ENCODE results near the gene ATXN7L3. TPM values are rescaled to one million over a fixed set of nuclear protein-coding genes. Genes with fewer than 3 reads are reported as not detected.
"Not testable (repeated sequence)": the region's sequence is repeated elsewhere in the genome, so short reads cannot be mapped to it uniquely, and the experiment has no call there.

ATXN7L3 gene, protein sequence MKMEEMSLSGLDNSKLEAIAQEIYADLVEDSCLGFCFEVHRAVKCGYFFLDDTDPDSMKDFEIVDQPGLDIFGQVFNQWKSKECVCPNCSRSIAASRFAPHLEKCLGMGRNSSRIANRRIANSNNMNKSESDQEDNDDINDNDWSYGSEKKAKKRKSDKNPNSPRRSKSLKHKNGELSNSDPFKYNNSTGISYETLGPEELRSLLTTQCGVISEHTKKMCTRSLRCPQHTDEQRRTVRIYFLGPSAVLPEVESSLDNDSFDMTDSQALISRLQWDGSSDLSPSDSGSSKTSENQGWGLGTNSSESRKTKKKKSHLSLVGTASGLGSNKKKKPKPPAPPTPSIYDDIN
- 44.3 and 54.5 TPM in 2 replicates for total RNA-seq (2014; rRNA removed; shearing (Covaris generic))

DNA sequence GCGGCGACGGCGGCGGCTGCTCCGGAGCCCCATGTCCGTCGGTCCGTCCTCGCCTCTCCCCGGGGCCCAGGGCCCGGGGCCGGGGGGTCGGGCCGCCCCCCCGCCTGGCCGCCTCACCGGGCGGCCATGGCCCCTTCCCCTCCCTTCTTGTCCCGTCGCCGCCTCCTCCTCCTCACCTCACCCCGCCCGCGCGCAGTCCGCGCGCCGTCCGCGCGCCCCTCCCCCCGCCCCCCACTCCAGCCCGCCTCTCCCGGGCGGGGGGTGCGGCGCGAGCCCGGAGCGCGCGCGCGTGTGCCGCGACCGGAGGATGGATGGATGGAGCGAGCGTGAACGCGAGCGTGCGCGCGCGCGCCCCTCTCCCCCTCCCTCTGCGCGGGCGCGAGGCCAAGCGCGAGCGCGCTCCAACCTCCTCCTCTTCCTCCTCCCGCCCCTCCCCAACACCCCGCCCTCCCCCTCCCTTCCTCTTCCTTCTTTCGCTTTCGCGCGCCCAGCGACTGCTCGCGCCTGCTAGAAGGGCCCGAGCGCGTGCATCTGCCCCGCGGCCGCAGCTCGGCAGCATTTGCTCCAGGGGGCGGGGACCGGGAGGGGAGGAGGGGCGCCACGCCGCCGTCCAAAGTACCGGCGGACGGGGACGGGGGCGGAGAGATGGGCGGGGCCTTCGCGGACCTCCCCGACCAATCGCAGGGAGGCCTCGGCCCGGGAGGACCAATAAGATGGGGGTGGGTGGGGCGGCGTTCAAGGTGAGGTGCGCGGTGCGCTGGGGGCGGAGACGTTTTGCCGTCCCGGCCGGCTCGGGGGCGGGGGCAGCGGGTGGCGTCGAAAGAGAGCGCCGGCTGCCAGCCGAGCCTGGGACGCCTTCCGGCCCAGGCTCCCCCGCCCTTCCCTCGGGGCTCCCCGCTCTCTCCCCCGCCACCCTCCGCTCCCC lies at the start of gene ATXN7L3:
TSS of gene ATXN7L3 (minus strand) at position 332 of the 925 bp plus-strand sequence. CDS start 1,814 bp downstream, outside the sequence.
- peak; percentile 96 for DNase-seq (ENCODE audit: low spot score)

DNA sequence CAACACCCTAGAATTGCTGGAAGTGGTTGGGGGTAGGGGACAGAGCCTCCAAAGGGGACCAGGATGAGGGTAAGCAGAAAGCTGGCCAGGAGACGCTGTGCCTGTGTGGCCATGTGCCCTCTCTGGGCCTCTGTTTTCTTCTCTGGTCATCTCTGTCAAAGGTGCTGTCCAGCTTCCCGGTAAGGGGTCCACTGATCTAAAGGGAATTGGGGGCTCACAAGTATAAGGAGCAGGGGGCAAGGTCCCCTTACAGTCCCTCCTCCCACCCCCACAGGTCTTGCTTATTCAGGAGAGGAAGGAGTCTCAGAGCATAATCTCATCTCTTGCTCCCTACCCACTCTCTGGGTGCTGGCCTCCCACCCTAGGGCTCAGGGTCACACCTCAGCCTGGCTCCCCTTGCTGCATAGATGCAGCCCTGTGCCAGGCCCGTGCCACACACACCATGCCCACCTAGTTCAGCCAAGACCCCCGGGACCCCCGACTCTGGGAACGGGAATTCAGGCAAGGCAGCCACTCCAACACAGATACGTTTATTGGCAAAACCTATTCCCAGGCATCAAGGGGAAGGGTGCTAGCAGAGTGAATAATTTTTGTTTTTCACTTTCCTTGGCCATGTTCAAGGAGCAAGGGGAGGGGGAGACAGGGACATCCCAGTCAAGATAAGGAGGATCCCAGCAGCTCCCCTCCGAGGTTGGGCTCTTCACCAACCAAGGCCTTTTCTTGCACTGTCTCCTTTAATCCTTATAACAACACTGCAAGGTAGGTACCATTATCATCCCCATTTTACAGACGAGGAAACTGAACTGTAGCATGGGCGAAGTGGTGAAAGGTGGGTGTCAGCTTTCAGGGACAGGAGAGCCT lies 48.4 kb upstream of the ATXN7L3 start:
- DNase-seq (ENCODE audit: low spot score) = no peak

DNA sequence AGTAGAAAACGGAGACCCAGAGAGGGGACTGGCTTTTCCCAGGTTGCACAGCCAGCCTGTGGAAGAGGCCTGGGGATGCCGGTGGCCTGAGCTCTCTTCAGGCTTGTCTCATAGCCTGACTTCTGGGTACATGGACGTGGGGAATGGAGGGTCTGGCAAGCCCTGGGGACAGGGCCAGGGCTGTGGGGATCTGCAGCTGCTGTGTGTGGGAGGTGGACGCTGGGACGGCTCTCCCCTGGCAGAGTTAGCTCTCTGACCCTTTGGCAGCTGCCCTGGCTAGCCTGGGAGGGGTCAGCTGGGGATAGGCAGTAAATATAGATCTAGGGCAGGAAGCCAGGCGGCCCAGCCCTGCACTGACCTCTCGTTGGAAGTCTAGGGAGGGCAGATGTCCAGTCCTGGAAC lies 47.8 kb upstream of the ATXN7L3 start:
- DNase-seq (ENCODE audit: low spot score) = no peak

DNA sequence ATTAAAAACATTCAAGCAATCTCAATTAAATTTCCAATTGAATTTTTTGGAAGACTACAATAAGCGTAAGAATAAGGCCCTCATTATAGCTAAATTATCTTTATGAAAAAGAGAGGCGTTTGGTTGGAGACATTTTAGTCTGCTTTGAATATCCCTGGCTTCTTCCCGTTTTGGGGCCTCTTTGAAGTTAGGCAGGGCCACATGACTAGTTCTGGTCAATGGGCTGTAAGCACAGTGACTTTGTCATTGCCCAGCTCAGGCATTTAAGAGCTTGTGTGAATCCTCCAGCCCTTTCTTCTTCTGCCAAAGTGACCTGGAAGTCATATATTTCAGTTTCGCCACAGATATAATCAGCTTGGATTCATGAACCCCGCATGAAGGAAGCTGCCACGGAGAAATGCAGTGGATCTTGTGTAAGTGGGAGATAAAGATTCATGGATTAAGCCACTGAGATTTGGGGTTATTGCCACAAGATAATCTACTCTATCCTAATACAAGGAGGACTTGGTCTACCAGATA lies 41.5 kb upstream of the ATXN7L3 start:
- DNase-seq (ENCODE audit: low spot score) = no peak

DNA sequence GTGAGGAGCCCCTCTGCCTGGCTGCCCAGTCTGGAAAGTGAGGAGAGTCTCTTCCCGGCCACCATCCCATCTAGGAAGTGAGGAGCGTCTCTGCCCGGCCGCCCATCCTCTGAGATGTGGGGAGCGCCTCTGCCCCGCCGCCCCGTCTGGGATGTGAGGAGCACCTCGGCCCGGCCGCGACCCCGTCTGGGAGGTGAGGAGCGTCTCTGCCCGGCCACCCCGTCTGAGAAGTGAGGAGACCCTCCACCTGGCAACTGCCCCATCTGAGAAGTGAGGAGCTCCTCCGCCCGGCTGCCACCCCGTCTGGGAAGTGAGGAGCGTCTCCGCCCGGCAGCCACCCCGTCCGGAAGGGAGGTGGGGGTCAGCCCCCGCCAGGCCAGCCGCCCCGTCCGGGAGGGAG lies 38.2 kb upstream of the ATXN7L3 start:
- not testable (repeated sequence) for DNase-seq (ENCODE audit: low spot score)

DNA sequence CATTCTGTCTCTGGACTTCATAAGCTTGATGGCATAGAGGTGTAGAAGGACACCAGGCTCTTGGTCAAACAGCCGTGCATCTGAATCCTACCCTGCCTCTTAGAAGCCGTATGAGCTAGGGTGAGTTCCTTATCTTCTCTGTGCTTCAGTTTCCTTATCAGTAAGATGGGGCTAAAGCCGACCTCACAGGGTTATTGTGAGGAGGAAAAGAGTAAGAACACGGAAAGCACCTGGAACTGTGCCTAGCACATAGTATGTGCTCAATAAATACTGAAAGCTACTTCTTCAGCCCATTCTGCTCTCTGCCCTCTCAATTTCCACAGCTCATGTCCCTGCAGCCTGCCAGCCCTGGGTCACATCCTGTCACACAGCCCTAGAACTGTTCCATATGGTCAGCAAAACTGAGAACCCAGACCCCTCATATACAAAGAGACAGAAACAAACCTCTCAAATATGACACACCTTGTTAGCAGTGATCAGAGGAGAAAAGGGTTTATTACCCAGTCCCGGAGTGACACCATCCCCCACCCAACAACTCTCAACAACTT lies 36.8 kb upstream of the ATXN7L3 start:
- no peak for DNase-seq (ENCODE audit: low spot score)

DNA sequence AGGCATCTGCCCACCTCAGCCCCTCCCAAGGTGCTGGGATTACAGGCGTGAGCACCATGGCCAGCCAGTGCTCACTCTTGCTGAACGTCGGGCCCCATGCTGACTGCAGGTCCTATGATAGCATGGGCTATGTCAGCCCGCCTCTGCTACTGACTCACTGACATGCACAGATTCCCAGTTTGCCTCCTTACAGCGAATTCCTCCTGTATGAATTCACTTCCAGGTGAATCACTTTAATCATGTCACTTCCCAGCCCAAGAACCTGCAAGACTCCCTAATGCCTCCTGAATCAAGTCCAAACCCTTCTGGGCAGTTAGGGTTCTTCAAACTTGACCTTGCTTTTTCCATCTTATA lies 35.9 kb upstream of the ATXN7L3 start:
- DNase-seq (ENCODE audit: low spot score) = peak; percentile 90

DNA sequence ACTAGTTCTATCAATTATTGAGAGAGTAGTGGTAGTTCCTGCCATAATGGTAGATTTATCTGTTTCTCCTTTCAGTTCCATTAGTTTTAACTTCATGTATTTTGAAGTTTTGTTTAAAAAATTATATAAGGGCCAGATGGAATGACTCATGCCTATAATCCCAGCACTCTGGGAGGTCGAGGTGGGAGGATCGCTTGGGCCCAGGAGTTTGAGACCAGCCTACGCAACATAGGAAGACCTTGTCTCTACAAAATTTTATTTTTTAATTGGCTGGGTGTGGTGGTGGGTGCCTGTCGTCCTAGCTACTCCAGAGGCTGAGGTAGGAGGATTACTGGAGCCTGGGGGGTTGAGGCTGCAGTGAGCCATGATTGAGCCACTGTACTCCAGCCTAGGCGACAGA lies 33.9 kb upstream of the ATXN7L3 start:
- DNase-seq (ENCODE audit: low spot score) = no peak

DNA sequence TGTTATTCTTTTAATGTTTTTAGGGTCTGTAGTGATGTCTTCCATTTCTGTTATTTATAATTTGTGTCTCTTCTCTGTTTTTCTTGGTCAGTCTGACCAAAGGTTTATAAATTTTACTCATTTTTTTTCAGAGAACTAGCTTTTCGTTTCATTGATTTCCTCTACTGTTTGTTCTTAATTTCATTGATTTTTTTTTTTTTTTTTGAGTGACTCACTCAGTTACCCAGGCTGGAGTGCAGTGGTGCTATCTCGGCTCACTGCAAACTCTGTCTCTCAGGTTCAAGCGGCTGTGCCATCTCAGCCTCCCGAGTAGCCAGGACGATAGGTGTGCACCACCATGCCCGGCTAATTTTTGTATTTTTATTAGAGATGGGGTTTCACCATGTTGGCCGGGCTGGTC lies 32.4 kb upstream of the ATXN7L3 start:
- DNase-seq (ENCODE audit: low spot score) = no peak

DNA sequence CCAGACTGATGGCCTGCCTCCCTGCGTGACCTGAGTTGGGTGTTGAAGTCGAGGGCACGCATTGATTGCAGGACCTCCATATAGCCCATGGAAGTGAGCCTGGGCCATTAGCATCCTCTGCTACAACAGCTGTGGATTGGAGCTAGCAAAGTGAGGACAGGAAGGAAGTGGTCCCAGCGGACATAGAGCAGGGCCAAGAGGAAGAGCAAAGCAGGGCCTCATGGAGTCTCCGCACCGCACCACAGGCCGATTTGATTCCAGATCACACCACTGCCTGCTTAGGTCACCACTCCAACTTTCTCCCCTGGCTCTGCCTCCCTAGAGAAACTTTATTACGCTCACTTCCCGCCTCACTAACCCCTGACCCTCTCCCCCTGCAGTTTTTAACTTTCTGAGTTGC lies 30.5 kb upstream of the ATXN7L3 start:
- DNase-seq (ENCODE audit: low spot score) = no peak

DNA sequence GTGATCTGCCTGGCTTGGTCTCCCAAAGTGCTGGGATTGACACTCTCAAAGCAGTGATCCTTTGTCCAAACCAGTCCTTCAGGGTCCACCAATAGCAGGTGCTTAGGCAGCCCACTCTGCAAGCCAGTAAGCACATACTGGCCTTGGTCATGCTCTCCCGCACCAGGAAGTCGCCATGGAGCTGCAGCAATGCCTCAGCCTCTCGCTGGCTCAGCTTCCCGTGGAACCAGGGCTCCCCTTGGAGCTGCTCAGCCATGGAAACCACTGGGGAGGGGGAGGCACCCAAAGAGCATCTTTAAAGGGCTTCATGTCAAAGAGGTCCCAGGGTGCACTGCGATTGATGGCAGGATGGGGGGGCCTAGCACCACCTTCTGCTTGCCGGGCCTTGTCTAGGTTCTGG lies 29.4 kb upstream of the ATXN7L3 start:
- DNase-seq (ENCODE audit: low spot score) = no peak

DNA sequence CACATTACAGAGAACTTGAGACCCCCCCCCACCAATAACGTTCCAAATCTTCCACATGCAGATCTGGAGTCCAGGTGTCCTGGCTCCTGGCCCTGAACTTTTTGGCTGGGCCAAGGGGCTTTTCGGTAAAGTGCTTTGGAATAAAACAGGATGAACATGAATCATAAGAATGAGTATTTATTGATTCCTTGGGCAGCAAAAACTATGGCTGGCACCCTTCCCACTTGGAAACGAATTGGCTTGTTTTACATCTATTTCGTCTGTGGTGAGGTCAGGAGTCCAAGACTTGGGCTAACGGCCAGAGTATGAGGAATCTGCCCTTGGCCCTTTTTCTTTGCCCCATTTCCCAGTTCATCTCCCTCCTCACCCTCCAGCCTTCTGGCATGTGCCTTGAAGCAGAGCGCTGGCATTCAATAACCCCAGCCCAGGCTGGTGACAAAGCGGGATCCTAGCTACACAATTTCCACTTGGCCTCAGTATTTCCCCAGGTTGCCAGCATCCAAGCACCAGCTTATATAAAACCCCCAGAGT lies 23.9 kb upstream of the ATXN7L3 start:
- DNase-seq (ENCODE audit: low spot score) = no peak

DNA sequence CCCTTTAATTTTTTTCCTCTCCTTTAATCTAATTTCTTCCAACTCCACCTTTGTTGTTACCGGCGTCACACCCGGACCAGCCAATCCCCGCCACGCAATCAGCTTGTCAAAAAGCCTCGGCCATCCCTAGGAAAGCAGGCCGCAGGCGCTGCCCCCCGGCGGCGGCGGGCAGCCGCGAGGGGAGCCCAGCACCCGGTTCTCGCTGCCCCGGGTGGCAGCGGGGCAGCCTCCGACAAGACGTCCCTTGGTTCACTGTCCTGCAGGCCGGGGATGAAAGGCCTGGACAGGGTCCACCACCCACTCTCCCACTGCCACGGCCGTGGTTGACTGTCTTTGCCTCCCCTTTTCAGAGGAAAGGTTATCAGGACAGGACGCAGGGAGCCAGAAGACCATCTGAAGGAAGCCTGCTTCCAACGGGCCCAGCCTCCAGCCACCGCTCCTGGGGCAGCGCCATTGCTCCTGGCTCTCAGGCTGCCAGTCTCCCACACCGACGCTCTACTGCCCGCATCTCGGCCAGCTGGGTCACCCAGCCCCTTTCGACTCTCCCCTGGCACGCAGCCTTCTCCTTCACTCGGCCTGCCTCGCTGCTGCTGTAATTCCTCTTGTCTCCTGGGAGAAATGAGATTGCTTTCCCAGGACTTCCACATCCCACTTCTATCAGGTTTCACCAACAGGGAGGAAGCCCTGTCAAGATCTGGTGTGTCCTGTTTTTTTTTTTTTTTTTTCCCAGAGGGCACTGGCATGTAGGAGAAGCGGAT lies 22.6 kb upstream of the ATXN7L3 start:
- DNase-seq (ENCODE audit: low spot score) = peak; percentile 38

DNA sequence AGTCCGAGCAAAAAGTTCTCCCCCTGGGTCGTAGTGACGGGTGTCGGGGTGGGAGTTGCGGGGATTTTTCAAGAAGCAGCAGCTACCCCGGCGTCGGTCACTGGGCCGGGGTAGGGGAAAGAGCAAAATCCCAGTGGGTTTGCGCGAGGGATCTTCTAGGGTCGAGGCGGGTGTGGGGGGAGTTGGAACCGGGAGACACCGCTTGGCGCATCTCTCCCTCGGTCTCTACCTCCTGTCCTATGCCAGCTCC lies 22.1 kb upstream of the ATXN7L3 start:
- no peak for DNase-seq (ENCODE audit: low spot score)

DNA sequence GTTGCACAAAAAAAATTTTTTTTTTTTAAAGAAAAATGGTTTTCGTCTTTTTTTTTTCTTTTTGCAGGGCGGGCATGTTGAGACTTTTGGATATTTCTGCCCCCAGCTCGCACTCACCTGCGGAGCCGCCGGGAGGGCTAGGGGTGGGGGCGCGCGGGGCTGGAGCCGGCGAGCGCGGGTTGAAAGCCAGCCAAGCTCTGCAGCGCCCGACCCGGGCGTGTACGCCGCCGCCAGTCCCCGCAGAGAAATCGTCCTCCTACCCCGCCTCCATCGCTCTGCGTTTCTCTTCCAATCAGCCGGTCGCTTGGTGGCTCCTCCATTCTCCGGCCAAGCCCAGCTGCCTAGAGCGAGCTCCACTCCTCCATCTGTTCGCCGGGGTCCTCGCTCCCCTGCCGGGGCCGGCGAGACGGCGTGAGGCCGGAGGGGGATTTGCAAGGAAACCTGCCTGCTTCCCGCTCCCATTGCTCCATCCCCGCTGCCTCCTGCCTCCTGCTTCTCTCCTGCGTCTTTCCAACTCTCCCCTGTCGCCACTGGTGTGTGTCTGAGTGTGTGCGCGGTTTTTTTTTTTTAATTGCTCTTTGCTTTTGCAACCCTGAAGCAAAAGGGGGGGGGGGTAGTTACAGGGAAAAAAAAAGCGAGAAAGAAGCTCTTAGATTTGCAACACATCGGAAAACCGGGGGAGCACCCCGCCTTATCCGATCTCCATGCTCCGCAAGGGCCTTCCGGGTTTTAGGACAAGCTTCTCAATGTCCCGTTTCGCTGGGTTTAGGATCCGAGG lies 21.6 kb upstream of the ATXN7L3 start:
- DNase-seq (ENCODE audit: low spot score) = peak; percentile 57

DNA sequence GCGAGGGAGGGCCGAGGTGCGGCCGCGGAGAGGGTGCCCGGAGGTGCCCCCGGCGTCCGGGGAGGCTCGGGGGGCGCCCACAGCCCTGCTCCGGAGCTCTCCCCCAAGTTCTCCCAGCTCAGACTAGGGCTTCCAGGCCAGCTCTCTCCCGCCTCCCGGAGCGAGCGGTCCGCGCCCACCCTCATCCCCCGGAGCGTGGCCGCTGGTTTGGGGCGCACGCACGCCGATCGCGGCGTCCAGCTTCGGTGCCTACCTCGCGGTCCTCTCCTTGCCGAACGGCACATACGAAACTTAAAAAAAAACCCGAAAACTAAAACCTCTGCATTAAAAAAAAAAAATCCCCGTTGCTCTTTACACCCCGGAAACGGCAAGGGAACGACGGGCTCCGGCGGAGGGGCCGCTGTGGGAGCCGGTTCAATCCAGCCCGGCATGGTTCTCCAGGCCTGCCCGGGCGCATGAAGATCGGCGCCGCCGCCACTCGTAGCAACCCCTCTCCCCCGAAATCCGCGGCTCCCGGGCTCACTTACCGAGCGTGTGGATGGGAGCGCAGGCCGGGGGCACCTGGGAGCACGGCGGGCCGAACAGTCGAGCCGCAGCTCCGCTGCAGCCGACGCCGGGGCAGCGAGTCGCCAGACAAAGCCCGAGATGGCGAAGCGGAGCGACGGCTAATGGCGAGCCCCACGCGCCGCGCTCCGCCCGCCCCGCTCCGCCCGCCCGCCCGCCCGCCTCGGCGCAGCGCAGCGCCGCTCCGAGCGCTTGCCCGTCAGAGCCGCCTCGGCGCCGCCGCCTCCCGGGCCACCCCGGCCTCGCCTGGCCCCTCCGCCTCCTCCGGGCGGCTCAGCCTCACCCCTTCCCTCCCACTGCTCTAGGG lies 20.8 kb upstream of the ATXN7L3 start:
- DNase-seq (ENCODE audit: low spot score) = no peak

DNA sequence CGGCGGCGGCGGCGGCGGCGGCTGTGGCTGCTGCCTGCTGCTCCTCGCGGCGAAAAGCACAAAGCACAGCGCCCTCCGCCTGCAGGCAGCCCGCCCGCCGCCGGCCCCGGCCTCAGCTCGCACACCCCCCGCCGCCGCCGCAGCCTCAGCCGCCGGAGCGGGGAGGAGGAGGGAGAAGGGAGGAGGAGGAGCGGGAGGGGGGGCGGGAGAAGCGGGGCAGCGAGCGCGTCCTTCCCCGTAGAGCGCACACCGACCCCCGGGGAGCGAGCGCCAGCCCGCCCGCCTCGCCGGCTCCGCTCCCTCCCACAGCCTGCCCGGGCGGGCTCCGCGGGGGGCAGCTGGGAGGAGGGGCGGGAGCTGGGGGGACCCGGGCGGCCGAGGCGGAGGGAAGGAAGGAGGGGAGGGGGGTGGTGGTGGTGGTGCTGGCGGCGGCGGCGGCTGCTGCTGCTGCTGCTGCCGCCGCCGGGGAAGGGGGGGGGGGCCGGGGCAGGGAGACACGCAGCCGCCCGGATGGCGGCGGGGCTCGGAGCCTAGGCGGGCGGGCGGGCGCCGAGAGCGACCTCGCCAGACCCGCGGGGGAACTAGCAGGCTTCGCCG lies 20.0 kb upstream of the ATXN7L3 start, which contains the start of gene UBTF:
TSS of gene UBTF (minus strand) at position 60 of the 597 bp plus-strand sequence. CDS start 1,446 bp downstream, outside the sequence.
- peak; percentile 40 for DNase-seq (ENCODE audit: low spot score)

DNA sequence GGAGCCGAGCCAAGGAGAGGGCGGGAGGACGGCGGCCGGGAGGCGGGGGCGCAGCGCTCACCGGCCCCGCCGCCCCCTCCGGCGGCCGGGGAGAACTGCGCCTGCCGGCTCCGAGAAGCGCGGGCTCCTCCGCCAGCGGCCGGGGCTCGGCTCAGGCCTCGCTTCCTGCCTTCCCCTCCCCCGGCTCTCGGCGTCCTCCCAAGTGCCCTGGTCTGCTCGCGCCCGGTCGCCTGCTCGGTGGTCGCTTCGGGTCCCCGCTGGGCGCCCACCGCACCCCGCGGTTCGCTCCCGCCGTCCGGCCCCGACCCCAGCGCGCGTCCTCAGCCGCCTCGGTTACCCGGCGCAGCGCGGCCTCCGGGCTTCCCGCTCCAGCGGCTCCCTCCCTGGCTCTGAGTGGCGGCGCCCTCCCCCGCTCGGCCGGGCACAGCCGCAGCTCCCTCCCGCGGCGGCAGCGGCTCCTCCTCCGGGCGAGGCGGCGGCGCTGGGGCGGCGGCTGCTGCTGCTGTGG lies 19.5 kb upstream of the ATXN7L3 start:
- DNase-seq (ENCODE audit: low spot score) = no peak
